Measurements from ENCODE around the gene SREBF2.

GRCh38 chr22:41834005-41834944 lies 1.4 kb downstream of the SREBF2 start:
- no peak for TF ChIP-seq CTCF (IDR thresholded peaks at IDR 0.05; ENCODE audit: low read length)
- no peak for TF ChIP-seq EZH2 (IDR thresholded peaks at IDR 0.05; ENCODE audit: borderline replicate concordance, low read length)
